IPS-18c (cell line): ENCODE measurements around the gene PDCD1LG2.
"Not testable (repeated sequence)": the region's sequence is repeated elsewhere in the genome, so short reads cannot be mapped to it uniquely, and the experiment has no call there.

Source experiments
- H3K4me3 ChIP-seq: 2 replicates; pipeline ENCODE4 v1.7.0; 2013; ENCODE audit warnings: low read depth, mild to moderate bottlenecking, low read length, moderate library complexity; ENCODE audit not compliant: insufficient read depth
- H3K9me3 ChIP-seq: one replicate; pipeline ENCODE4 v1.6.1; 2013; ENCODE audit warnings: mild to moderate bottlenecking, low read length, moderate library complexity; ENCODE audit not compliant: control insufficient read depth, insufficient read depth

Gene PDCD1LG2

DNA sequence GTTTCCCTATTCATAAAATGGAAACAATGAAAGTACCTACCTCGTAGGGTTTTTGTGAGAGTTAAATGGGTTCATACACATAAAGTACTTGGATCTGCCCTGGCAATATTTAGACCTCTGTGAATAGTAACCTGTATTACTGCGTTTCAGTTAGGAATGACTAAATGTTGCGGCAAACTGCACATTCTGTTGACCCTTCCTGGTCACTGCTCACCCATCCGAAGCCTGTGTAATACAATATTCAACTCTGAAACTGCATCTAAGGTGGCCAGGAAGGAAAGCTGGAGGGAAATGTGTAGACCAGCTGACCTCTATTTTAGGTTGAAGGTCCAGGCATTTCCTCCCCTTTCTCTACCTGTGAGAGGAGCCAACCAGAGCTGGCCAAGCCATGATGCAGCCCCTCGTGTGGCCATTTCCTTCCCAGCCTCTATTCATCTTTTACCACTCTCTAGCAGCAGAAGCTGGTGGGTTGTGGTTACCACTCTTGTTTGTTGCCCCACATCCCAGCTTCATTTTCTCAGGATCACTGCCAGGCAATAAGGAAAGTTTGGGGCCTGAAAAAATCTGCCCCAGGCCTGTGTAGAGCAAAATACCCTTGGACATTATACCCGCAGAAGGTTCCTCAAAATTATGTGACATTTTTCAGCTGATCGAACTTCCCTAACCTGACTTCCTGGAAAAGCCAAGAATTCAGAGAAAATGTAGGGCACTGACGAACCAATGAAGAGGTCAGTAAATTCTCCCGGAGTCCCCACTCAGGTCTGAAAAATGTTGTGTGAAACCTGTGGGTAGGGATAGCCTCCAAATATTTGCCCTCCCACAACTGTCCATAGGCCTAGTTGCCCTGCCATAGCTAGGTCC is 20.5 kb upstream of the PDCD1LG2 start:
- Histone ChIP-seq H3K4me3 (no peak overlapping the region), H3K9me3 (no peaks in the 10 kb centered on the region)

DNA sequence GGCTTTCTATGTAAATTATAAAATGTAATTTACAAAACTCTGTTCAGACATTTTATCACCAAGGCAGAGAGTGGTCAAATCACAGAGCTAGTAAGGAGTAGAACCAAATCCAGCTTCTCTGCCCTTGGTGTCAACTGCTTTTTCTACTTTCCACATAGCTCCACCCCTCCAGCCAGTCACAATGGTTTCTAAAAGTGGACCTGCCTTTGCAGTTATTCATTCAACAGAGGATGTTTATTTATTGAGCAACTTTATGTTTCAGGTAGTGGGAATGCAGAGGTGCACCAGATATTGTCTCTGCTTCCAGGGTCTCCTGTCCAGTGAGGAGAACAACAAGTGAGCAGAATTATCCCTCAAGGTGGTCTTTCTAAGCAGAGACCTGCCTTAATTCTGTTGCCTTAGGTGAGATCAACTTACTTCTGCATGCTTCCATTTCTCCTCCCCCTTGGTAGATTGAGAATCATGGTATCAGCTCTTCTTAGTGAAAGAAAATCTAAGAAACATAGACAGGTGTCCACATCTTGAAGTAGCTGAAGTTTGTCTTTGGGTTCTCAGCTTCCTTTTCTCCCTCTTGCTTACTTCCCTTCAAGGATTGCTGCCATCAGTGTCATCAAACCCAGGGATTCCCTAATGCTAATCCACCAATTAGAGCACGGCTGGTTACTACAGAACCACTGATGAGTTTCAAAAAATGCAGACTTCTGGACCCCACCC is 17.2 kb upstream of the PDCD1LG2 start:
- H3K9me3 ChIP-seq = no peaks in the 10 kb centered on the region
- no peak overlapping the region for H3K4me3 ChIP-seq

DNA sequence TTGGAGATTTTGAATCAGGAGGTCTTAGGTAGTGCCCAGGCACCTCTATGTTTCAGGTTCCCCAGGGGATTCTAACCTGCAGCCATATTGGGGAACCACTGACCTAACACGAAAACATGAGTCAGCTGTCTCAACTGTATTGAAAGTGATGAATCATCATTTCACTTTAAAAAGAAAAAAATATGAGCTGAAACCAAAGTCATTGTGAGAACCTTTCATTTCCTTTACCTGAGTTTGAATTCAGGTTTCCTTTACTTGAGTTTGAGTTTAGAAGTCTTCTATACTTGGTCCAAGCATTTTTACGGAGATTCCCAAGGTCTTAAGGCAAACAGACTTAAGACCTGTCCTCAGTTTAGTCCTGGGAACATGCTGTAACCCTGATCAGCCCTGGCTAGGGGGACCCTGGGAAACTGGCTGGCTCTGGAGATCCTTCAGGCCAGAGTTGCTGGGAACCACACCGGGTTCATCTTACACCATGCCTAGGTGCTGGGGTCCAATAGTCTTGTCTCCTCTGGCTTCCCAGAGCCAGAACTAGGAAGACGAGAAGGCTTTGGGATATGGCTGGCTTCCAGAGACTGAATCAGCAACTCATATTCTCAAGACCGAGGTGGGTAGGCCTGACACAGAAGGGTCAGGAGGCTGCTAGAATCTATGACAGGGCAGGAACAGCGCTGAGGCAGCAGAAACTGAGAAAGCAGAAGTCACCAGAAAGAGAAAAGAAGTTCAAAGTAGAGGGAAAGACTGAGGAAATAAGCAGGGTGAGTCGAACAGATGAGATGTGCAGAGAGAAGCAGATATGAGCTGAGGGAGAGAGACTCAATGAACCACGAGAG is 16.4 kb upstream of the PDCD1LG2 start:
- H3K9me3 ChIP-seq = no peaks in the 10 kb centered on the region
- H3K4me3 ChIP-seq = no peak overlapping the region

DNA sequence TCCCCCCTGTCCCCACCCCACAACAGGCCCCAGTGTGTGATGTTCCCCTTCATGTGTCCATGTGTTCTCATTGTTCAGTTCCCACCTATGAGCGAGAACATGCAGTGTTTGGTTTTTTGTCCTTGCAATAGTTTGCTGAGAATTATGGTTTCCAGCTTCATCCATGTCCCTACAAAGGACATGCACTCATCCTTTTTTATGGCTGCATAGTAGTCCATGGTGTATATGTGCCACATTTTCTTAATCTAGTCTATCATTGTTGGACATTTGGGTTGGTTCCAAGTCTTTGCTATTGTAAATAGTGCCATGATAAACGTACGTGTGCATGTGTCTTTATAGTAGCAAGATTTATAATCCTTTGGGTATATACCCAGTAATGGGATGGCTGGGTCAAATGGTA is 15.6 kb upstream of the PDCD1LG2 start:
- H3K9me3 ChIP-seq, H3K4me3 ChIP-seq: not testable (repeated sequence)

DNA sequence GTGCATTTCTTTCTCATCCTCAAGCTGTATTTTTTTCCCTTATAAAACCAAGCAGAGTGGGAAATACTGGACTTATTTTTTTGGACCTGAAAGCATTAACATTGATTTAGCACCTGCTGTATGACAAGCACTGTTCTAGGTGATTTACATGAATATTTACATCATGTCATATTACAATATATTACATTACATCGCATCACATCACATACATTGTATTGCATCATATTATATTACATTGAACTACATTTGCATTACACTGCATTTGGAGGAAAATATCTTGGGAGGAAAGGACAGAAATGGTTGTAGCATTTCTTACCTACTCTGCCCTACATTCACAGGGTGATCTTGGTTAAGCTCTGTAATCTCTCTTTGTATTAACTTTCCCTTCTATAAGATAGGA is 11.2 kb upstream of the PDCD1LG2 start:
- no peaks in the 10 kb centered on the region for H3K9me3 ChIP-seq
- H3K4me3 ChIP-seq = no peak overlapping the region

DNA sequence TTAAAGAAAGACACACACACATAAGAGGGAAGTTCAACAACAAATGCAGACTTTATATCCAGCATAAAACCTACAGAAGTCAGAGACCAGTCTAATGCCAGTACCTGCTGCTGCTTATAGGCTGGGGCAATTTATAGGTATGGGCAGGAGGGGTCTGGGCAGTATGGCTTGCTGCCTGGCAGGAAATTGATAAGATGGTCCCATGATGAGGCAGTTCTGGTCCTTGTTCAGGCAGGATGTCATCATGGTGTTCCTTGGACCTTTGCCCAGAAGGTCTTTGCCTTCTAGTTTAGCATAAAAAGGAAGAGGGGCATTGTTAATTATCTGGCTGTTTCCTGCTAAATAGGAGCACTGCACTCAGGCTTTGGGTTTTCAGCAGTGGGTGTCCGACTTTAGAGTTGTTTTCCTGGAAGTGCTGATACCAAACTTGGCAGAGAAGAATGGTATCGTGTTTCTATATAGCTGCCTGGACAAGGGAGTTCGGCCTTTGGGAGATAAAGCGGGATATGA is 10.4 kb upstream of the PDCD1LG2 start:
- Histone ChIP-seq H3K9me3 (no peaks in the 10 kb centered on the region), H3K4me3 (no peak overlapping the region)

DNA sequence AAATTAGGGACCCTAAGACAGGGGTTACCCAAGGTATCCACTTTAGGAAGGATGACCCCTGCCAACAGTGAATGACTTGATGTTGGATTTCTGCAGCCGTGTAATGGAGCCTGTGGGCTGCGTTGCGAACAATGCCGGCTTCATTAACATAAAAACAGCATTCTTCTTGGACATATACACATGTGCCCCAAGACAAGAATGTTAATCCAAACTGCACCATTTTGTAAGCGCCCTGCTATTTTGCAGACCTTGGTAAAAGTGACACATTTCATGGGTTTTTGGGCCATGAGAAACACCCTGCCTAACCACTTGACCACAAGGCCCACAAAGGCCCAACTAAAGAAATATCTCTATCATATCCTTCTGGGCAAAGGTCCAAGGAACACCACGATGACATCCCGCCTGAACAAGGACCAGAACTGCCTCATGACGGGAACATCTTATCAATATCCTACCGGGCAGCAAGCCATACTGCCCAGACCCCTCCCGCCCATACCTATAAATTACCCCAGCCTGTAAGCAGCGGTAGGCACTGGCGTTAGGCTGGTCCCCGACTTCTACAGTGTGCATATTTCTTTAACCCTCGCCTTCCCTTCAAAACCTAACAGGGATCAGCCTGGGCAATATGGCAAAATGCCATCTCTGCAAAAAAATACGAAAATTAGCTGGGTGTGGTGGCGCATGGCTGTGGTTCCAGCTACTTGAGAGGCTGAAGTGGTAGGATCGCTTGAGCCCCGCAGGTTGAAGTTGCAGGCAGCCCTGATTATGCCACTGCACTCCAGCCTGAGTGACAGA is 9.7 kb upstream of the PDCD1LG2 start:
- H3K4me3 ChIP-seq = no peak overlapping the region
- no peaks in the 10 kb centered on the region for H3K9me3 ChIP-seq

DNA sequence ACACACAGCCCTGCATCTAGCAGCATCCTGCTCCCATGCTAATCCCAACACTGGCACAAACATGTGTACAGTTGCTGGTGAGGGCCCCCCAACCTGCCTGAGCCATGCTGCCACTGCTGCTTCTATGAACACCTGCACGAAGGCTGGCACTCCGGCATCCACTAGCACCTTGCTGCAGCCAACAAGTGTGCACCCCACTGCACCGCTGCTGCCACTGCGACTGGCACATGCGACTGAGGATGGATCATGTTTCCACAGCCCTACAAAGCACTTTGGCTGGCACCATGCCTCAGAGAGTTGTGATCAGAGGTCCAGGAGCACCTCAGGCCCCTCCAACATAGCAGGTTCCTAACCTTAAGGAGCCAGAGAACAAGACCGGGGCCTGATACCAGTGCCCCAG is 7.8 kb upstream of the PDCD1LG2 start:
- no peak overlapping the region for H3K4me3 ChIP-seq
- no peaks in the 10 kb centered on the region for H3K9me3 ChIP-seq

DNA sequence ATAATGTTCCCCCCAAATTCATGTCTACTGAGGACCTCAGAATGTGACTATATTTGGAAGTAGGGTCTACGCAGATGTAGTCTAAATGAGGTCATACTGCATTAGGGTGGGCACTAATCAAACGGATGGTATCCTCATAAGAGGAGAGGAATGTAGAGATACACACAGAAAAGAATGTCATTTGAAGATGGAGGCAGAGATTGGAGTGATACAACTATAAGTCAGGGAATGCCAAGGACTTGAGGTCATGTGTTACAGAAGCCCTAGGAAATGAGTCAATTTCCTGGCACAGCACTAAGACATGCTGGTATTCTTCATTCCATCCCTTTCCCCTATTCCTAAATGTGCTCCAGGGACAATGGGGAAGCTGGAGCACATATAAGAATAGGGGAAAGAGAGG is 758 bp upstream of the PDCD1LG2 start:
- H3K4me3 ChIP-seq = no peak overlapping the region

DNA sequence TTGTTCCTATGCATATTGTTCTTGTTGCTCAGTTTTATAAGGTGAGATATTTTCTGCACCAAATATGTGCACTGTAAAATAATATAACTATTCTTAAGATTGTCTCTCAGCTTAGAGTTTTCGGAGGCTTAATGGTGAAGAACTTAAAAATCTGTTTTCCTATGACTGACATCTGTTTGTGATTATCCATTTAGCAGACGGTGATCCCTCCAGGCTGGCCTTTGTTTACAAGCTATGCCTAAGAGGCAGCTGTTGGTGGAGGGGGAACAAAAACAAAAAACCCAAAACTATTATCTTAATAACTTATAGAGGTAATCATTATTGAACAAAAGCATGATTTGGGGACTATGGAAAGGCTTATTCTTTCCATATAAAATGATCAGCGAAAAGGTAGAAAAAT is 658 bp downstream of the PDCD1LG2 start:
- Histone ChIP-seq H3K4me3 (no peak overlapping the region), H3K9me3 (no peaks in the 10 kb centered on the region)

More for the DNA sequence above, 758 bp upstream of the PDCD1LG2 start:
- H3K9me3 ChIP-seq = no peaks in the 10 kb centered on the region

DNA sequence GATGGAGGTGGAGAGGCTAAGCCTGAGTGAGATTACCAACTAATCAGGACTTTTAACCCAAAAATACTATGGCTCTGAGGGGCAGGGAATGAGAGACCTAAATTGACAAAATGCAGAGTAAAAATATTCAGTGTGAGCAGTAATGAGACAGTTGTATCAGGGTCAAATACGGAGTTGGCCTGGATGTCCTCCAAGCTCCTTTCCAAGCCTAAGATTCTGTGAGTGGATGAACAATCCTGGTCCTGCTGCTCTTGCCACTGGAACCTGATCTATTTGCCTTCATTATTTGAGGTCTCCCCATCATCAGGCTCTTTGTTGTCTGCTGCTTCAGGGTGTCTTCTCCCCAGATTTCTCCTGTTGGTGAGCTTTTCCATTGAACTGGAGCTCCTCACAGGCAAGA is 1.1 kb downstream of the PDCD1LG2 start:
- no peaks in the 10 kb centered on the region for H3K9me3 ChIP-seq
- H3K4me3 ChIP-seq = no peak overlapping the region

DNA sequence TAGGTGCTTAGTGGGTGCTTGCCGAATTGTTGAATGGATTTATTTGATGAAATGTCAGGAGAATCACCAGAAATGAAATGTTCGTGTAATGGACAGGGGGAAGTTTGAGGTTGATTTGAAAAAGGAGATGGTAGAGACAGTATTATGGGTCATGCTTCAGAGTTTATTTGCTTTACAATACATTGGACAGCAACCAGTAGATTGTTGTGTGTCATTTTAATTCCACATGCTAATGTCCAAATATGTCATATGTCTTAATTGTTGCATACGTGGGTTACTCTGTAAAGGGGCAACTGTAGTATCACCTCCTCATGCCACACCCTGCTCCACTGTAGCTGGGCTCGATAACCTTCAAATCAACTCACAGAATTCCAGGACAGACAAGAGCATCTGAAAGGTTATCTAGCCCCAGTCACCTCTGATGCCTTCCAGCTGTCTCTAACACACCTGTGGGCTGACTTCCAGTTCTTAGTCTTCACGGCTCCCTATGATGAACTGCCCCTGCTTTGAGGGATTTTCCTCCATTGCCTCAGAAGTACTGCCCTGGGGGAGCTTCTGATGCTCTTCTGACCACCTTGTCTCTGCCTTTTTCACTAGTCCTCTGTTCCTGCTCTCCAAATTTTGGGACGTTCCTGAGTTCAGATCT is 1.7 kb downstream of the PDCD1LG2 start:
- no peak overlapping the region for H3K4me3 ChIP-seq

DNA sequence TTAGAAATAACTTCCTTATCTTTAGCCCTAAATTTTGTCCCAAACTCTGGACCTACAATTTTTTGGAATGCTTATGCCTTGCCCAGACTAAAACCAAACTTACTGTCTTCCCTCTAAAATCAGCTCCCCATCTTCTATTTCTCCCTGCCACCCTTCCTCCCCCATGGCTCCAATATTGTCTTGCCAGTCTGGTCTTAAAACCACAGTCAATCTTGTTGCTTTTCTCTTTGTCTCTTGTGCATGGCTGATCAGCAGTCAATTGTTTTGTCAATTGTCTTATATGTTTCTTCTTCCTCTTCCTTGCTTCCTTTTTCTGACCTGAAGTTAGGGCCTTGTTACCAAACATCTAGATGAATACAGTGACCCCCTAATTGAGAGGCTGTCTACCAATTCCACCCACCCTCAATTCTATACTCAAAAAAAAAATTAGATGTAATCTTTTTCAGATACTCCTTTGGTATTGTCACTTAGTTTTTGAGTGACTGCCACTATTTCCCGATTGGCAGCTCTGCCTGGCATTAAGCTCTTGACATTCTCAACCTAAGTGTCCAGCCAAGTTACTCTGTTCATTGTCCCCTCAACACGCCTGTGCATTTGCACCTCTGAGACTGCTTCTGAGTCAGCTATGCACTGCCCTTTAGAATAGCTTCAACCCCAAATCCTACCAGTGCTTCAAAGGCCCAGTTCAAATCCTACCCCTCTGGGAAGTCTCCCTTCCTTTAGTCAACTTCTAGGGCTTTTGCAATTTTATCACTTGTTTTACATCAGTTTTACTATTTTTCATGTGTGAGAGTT is 2.5 kb downstream of the PDCD1LG2 start:
- Histone ChIP-seq H3K9me3 (no peaks in the 10 kb centered on the region), H3K4me3 (no peak overlapping the region)

More for the DNA sequence above, 1.7 kb downstream of the PDCD1LG2 start:
- H3K9me3 ChIP-seq = no peaks in the 10 kb centered on the region

DNA sequence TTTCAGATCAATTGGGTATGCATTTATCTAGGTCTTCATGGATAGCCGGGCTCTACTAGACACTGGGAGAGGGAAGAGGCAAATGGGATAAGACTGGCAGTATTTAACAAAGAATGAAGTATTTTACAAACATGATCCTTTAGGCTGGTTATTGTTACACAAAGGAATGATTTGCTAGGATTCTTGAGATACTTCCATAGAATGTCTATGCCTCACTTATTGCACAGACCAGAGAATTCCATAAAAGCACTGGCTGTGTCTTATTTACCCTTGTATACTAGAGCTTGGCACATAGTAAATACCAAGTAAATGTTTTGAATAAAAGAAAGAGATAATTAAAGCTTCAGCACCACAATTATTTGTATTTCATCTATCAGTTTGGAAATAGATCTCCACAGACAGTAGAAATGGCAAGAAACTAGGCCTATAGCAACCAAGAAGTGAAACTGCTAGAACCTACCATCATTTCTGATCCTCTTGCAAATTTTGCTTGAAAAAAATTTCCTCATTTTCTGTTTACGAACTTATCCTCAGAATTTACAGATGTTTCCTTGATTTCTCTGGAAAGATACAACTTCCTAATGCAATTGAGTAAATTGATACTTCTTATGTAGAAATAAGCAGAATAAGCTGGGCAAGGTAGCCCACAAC is 3.8 kb downstream of the PDCD1LG2 start:
- H3K9me3 ChIP-seq = no peaks in the 10 kb centered on the region
- H3K4me3 ChIP-seq = no peak overlapping the region

DNA sequence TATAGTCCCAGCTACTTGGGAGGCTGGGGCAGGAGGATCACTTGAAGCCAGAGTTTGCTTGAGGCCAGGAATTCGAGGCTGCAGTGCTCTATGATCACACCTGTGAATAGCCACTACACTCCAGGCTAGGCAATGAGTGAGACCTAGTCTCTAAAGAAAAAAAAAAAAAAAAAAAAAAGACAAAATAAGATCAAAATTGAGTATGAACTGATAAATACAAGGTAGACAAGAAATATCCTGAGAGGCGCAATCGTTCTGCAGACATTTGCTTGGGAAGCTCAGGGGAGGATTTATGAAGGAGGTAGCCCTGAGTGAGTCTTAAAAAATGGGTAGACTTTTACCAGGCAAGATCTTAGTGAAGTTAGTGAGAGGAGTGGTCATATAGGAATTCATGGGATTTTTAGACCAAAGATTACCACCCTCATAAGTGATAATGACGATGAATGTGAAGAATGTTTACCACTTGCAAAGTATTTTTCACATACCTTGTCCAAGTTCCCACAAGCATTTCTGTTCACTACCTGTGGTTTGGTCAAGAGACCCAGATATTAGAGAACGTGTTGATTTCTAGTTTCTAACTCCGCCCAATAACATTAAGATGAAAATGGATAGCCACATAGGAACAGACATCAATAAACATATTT is 4.4 kb downstream of the PDCD1LG2 start:
- H3K9me3 ChIP-seq = no peaks in the 10 kb centered on the region
- H3K4me3 ChIP-seq = no peak overlapping the region
